ENCODE results near the gene SUSD4.
"Not testable (repeated sequence)": the region's sequence is repeated elsewhere in the genome, so short reads cannot be mapped to it uniquely, and the experiment has no call there.

SUSD4 gene

GRCh38 chr1:223253916-223254315 is 110.1 kb downstream of the SUSD4 start:
- DNase-seq (ENCODE audit: low read depth, low spot score): no peak

GRCh38 chr1:223251387-223251786 is 112.6 kb downstream of the SUSD4 start:
- DNase-seq (ENCODE audit: low read depth, low spot score): not testable (repeated sequence)

GRCh38 chr1:223250632-223251015 is 113.4 kb downstream of the SUSD4 start:
- no peak for DNase-seq (ENCODE audit: low read depth, low spot score)

GRCh38 chr1:223249854-223250631 is 113.9 kb downstream of the SUSD4 start:
- DNase-seq (ENCODE audit: low read depth, low spot score): no peak

GRCh38 chr1:223248770-223249140 is 115.2 kb downstream of the SUSD4 start:
- no peak for DNase-seq (ENCODE audit: low read depth, low spot score)

GRCh38 chr1:223248001-223248769 is 115.8 kb downstream of the SUSD4 start:
- DNase-seq (ENCODE audit: low read depth, low spot score): no peak

DNA sequence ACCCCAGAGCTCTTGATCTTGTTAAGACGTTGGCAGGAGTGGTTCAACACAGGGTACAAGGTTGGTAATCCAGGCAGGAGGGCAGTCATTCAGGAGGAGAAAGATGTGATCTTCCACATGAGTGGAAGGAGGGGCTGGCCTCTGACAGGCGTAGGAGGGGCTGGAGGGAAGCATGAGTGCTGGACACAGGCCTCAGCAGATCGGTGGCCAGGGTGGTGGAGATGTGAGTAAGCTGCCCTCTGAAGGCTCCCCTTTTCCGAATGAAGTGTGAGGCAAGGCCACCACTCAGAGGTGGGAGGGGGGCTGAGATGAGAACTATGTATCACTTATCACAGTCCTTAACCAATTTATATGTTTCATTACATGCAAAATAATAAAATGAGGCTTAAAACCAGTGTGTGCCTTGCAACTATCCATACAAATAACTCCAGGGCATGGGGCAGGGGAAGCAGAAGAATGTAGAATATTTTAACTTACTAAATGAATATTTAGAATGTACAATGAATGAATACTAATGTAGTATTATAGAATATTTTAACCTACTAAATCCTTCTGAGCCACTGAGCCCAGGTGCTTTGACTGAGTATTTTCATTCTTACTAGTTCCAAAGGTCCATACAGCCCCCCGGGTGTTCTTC is 117.4 kb downstream of the SUSD4 start:
- DNase-seq (ENCODE audit: low read depth, low spot score): no peak

GRCh38 chr1:223245983-223246382 is 118.0 kb downstream of the SUSD4 start:
- DNase-seq (ENCODE audit: low read depth, low spot score): no peak

GRCh38 chr1:223245411-223245810 is 118.6 kb downstream of the SUSD4 start:
- DNase-seq (ENCODE audit: low read depth, low spot score): no peak

GRCh38 chr1:223244366-223245103 is 119.4 kb downstream of the SUSD4 start:
- DNase-seq (ENCODE audit: low read depth, low spot score): no peak

GRCh38 chr1:223243441-223244050 is 120.4 kb downstream of the SUSD4 start:
- no peak for DNase-seq (ENCODE audit: low read depth, low spot score)

DNA sequence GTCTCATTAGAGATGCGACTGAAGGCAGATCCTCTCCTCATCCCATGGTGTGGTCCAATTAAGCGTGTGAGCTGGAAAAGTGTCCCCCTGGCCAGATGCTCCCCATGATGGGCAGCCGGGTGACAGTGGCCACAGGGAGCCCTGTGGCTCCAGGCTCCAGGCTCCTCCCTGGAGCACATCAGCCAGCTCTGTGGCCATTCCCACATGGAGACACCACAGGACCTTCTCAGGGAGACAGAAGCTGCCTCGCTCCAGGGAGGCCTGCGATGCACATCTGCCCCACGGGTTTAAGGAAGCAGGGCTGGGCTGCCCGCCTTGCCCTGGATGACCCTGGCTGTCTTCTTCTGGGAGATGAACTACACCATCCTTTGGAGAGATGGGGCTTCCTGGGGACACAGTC is 121.0 kb downstream of the SUSD4 start:
- no peak for DNase-seq (ENCODE audit: low read depth, low spot score)

- DNase-seq (ENCODE audit: low read depth, low spot score): no peak
These were observed 121.5 kb downstream of the SUSD4 start for GRCh38 chr1:223242382-223242955.

DNA sequence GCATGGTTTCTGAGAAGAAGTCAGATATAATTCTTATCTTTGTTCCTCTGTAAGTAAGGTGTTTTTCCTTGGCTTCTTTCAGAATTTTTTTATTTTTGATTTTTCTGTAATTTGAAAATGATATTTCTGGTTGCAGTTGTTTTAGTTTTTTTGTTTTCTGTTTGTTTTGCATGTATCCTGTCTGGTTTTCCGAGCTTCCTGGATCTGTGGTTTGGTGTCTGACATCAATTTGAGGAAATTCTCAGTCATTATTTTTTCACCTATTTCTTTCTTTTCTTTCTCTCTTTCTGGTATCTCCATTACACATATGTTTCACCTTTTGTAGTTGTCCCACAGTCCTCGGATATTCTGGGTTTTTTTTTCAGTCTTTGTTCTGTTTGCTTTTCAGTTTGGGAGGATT is 123.9 kb downstream of the SUSD4 start:
- no peak for DNase-seq (ENCODE audit: low read depth, low spot score)

- DNase-seq (ENCODE audit: low read depth, low spot score): no peak
These were observed 128.9 kb downstream of the SUSD4 start for GRCh38 chr1:223235091-223235490.

- DNase-seq (ENCODE audit: low read depth, low spot score): no peak
These were observed 129.4 kb downstream of the SUSD4 start for GRCh38 chr1:223234534-223234933.

GRCh38 chr1:223234170-223234514 is 129.8 kb downstream of the SUSD4 start:
- no peak for DNase-seq (ENCODE audit: low read depth, low spot score)

GRCh38 chr1:223233410-223234169 is 130.4 kb downstream of the SUSD4 start:
- DNase-seq (ENCODE audit: low read depth, low spot score): no peak

DNA sequence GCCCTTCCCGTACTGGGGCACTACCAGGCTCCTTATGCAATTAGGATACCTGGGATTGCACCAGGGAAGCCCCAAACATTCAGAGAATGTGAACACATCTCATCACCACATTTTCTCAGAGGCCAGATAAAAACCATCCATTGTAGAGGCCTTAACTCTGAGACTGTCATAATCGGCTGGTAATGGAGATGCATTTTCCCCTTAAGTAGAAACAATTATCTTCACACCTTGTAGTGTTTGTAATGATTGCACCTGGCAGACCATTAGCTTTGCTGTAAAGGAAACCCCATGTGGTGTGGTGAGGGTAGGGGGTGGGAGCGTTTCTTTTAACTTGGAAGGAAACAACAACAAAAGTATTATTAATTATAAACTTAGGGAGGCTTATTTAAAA is 131.0 kb downstream of the SUSD4 start:
- no peak for DNase-seq (ENCODE audit: low read depth, low spot score)

DNA sequence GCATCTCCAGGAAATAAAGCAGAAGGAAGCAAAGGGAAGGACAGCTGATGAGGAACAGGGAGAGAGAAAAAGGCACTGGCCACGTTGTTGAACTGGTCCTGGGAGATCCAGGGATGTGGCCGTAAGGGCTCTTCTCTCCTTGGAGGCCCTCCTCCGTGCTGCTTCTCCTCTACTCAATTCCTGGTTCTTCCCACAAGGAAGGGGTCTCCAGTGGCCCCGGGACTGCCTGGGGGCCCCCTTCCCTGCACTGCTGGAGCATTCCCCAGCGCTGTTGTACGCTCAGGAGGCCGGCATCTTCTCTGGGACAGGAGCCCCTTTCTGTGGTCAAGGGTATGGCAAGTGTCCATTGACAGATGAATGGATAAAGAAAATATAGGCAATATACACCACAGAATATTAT is 132.4 kb downstream of the SUSD4 start:
- DNase-seq (ENCODE audit: low read depth, low spot score): no peak
